Measurements from ENCODE around the gene MRRF.
A peak's percentile ranks its signal among the peaks of the same experiment; 100 is the strongest.

MRRF gene

DNA sequence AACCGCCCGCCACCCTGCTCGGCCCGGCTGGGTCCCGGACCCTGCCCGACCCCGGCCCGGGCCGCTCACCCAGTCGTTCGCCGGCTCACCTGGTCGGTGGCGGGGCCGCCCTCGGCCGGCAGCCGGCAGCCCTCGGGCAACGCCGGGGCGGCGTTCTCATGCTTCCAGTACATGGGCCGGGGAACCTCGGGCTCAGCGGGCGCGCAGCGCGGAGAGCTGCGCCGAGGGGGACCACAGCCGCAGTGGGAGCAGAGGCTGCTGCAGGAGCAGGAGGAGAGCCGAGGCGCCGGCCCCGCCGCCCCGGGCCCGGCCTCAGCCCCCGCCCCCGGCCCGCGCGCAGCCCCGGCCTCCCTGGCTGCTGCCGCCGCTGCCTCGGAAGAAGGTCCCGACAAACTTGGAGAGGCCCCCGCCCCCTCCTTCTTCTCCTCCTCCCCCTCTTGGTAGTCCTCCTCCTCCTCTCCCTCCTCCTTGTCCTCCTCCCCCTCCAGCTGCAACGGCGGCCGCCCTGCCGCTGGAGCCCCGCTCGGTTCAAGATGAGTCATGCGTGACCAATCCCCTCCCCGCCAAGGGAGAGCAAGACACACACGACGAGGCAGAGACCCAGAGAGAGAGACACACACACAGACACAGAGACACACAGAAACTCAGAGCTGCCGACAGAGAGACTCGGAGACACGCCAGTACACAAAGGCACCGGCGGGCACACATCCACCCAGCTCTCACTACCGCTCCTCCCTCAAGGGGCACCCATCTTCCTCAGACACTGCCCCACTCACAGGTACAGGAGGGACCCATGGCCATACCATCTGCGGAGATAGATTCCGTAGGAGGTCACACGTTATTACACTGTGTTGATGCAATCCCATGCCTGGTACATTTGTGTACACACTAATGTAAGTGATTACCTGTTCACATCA lies 35.9 kb upstream of the MRRF start, which contains the start of gene LHX6:
Gene LHX6, minus strand, starts transcription at position 390 of the 917 bp plus-strand sequence. Its CDS starts 217 bp downstream, at position 173.
- peak; percentile 53 for DNase-seq (ENCODE audit: low spot score)

DNA sequence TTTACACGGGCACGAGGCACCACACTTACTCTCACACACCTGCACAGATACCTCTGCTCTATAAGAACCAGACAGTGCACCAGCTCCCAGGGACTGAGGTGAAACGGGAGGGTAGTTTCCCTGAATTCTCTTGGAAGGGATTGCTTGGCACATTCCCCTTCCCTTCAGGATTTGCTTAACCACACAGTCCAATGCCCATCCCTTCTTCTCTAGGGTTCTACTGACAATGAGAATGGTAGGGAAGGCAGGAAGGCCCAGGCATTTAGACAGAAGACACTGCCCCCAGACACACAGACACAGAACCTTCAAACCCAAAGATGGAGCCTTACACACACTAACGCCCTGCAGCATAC lies 35.2 kb upstream of the MRRF start:
- no peak for DNase-seq (ENCODE audit: low spot score)

DNA sequence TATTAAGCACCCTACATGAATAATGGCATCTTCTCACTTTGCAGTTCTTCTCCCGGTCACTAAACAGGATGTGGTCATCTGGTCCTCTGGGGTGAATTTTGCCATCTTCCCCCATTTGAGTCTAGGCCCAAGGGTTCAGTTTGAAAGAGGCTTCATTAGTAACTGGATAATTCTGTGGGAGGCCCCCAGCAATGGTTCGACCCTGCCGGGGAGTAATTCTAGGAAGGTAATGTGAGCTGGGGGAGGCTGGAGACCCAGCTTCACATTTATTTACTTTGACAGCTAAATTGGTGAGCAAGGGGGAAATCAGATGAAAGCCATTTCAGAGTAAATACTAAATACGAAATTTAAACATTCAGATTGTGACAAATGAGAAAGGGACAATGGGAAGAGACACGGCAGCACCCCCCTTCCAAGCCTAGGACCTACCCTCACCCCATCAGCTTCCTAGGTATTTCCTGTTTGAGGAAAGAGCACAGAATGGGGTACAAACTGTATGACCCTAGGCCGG lies 31.8 kb upstream of the MRRF start:
- no peak for DNase-seq (ENCODE audit: low spot score)

GRCh38 chr9:122234022-122234748 lies 30.5 kb upstream of the MRRF start:
- DNase-seq (ENCODE audit: low spot score): no peak

DNA sequence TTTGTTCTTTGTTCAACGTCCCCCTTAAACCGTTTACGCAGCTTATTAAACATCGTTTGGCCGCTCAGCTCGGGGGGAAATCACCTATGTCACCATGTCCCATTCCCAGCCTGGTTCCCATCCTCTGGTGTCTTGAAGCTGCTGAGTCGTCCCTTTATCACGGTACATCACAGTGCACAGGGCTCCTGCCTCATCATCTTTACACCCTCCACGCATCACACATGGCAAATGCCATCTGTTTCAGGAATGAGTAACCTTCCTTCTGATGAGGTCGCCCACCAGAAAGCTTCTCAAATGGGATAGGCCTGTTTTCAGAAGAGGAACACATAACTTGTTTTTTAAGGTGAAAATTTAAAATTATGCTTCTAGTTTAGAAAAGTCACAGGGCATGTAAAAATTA lies 28.0 kb upstream of the MRRF start:
- DNase-seq (ENCODE audit: low spot score): no peak

DNA sequence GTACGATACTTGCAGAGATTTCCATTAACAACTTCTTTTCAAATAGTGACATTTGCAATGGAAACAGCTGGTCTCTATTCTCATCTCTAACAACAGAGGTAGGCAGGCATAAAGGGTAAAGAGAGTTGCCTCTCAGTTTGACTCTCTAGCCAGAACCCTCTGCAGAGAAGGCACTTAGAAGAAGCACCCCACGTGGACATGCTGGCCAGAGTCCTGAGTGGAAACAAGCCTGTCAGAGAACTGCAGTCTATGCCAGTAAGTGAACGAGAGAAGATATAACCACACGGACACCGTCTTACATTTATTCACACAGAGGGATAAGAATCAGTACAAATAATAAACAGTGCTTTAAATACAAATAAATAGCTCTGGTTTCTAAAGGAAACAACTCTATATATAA lies 25.0 kb upstream of the MRRF start:
- no peak for DNase-seq (ENCODE audit: low spot score)

GRCh38 chr9:122244349-122244748 lies 20.3 kb upstream of the MRRF start:
- DNase-seq (ENCODE audit: low spot score): no peak

GRCh38 chr9:122246666-122247065 lies 18.0 kb upstream of the MRRF start:
- DNase-seq (ENCODE audit: low spot score): no peak

GRCh38 chr9:122248448-122248865 lies 16.2 kb upstream of the MRRF start:
- DNase-seq (ENCODE audit: low spot score): no peak

- DNase-seq (ENCODE audit: low spot score): no peak
Observed at GRCh38 chr9:122251351-122251750, 13.3 kb upstream of the MRRF start.

GRCh38 chr9:122252796-122253195 lies 11.9 kb upstream of the MRRF start:
- DNase-seq (ENCODE audit: low spot score): no peak

DNA sequence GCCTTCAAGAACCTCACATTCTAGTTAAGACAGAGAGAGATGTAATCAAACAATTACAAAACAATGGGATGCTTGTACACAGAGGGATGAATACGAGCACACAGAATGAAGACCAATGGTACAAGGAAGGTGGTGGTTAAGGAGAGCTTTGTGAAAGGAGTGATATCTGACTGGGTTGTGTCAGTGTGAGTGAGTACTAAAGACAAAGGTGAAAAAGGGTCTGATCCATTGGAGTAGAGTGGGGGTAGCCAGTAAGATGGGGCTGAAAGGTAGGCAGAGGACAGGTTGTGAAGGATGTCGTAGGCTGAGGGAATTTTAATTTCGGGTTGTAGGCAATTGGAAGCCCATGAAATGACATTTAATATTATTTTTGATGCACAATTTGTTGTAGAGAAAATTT lies 9.9 kb upstream of the MRRF start:
- DNase-seq (ENCODE audit: low spot score): no peak

GRCh38 chr9:122256206-122256605 lies 8.5 kb upstream of the MRRF start:
- no peak for DNase-seq (ENCODE audit: low spot score)

DNA sequence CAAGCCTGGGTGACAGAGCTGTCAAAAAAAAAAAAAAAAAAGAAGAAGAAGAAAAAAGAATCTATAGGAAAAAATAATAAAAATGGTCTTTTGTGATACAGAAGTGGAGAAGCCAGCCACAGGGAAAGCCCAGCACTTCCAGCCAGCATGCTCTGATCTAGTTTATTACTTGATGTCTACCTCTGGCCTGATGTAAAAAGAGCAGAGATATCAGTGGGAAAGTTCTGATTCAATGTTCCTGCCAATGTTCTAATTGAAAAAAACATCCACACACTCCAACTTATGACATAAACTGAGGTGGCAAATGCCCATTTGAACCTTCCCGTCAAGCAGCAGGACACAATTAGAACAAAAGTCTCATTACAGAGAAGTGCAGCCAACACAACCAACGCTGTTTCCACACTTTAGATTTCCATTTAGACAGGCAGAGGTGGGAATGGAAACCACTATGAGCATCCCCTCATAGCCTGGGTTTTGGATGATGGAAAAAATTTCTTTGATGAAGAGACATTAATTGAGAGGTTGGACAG lies 5.7 kb upstream of the MRRF start:
- DNase-seq (ENCODE audit: low spot score): no peak

- peak; percentile 51 for DNase-seq (ENCODE audit: low spot score)
Observed at GRCh38 chr9:122261469-122261881, 3.2 kb upstream of the MRRF start.

DNA sequence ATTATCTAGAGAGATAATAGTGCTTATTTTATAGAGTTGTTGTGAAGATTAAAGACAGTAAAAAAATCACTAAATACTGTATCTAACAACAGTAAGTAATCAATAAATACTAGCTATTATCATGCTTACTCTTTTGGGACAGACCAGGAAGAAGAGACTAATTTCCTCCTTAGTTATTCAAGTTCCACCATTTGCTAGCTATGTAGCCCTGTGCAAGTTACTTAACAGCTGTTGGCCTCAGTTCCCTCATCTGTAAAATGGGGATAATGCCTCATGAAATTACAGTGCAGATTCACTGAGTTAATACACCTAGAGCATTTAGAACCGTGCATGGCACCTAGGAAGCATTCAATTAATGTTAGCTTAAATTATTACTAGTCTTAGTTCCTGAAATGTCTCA lies 2.6 kb upstream of the MRRF start:
- no peak for DNase-seq (ENCODE audit: low spot score)

- peak; percentile 9 for DNase-seq (ENCODE audit: low spot score)
Observed at GRCh38 chr9:122263699-122264349, 858 bp upstream of the MRRF start.

DNA sequence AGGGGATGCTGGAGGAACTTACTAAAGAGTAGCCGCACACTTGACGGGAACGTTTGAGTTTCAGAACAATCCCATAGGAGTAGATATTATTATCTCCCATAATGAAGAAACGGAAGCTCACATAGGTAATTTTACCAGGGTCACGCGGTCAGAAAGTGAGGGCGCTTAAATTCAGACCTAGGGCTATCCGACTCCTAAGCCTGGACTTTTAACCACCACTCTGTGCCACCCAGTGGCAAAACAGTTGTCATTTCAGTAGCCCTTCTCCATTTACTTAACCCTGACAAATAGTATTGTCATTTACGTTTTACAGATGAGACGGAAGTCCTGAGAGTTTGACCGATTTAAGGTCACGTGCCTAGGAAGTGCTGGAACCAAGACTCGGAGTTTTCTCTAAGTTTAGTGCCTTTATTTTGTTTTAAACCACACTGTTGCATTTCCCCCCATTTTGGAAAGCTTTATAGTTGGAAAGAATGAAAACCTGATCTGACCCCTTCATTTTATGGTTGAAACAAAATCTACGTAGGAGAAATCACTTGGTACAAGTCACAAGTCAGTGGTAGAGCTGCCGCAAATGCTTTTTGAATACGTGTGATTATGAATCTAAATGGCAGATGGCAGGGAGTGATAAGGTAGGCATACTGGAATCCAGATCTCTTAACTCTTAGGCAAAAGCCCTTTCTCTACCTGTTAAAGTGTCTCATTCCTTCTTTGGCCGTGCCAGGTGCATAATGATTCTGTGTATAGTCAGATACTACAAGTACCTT lies 650 bp downstream of the MRRF start:
- peak; percentile 20 for DNase-seq (ENCODE audit: low spot score)

- DNase-seq (ENCODE audit: low spot score): no peak
Observed at GRCh38 chr9:122268041-122268814, 3.5 kb downstream of the MRRF start.

DNA sequence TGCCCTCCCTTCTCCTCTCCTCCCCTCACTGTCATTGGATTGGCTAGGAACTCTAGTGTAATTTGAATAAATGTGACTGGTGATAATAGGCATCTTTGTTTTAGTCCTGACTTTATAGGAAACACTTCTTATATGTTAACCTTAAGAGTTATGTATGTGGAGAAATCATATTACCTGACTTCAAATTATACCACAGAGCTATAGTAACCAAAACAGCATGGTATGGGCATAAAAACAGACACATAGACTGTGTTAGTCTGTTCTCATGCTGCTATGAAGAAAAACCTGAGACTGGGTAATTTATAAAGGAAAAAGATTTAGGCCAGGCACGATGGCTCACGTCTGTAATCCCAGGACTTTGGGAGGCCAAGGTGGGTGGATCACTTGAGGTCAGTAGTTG lies 9.4 kb downstream of the MRRF start:
- DNase-seq (ENCODE audit: low spot score): no peak

DNA sequence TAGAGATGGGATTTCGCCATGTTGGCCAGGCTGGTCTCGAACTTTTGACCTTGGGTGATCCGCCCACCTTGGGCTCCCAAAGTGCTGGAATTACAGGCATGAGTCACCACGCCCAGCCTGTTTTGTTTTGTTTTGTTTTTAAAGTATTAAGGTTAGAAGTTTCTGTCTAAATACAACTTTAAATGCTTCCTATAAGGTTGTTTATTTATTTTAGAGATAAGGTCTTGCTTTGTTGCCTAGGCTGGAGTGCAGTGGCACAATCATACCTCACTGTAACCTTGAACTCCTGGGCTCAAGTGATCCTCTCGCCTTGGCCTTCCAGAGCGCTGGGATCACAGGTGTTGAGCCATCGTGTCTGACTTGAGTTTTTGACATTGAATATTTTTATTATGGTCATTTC lies 11.4 kb downstream of the MRRF start:
- no peak for DNase-seq (ENCODE audit: low spot score)

Measured in AG08395 (cell line).